Neuronal stem cell (in vitro differentiated cells): ENCODE data around the gene WFDC1.

ENCODE experiments used
- DNase-seq: peaks from one replicate; pipeline ENCODE4 v3.0.0-alpha.2; 2013; ENCODE audit warnings: low spot score
- H2AFZ ChIP-seq: one replicate; pipeline ENCODE4 v1.6.1; 2013; ENCODE audit warnings: mild to moderate bottlenecking, low read length, inconsistent platforms
- H2AK5ac ChIP-seq: 2 replicates; pipeline ENCODE4 v1.6.1; 2013; ENCODE audit warnings: low read depth, mild to moderate bottlenecking, inconsistent platforms, low read length, moderate library complexity, mixed read lengths
- H2BK120ac ChIP-seq: 2 replicates; pipeline ENCODE4 v1.6.1; 2013; ENCODE audit warnings: low read depth, mild to moderate bottlenecking, inconsistent platforms, low read length, moderate library complexity, mixed read lengths
- H2BK12ac ChIP-seq: one replicate; pipeline ENCODE4 v1.6.1; 2013; ENCODE audit warnings: low read length, inconsistent platforms
- H2BK15ac ChIP-seq: 2 replicates; pipeline ENCODE4 v1.6.1; 2013; ENCODE audit warnings: mild to moderate bottlenecking, low read length, inconsistent platforms, mixed read lengths
- H2BK5ac ChIP-seq: one replicate; pipeline ENCODE4 v1.6.1; 2013; ENCODE audit warnings: inconsistent platforms, mild to moderate bottlenecking, low read length, moderate library complexity
- H3K14ac ChIP-seq: one replicate; pipeline ENCODE4 v1.6.1; 2013; ENCODE audit warnings: low read length, inconsistent platforms
- H3K18ac ChIP-seq: 2 replicates; pipeline ENCODE4 v1.6.1; 2013; ENCODE audit warnings: low read length, inconsistent platforms
- H3K23ac ChIP-seq: 2 replicates; pipeline ENCODE4 v1.6.1; 2013; ENCODE audit warnings: low read depth, mild to moderate bottlenecking, mixed read lengths, low read length, inconsistent platforms; ENCODE audit not compliant: poor library complexity
- H3K27ac ChIP-seq: replicated peaks from 3 replicates; pipeline ENCODE4 v1.5.1; 2013; ENCODE audit warnings: low read length, inconsistent platforms
- H3K27me3 ChIP-seq, 3 experiments: 2 replicates each; pipeline ENCODE4 v1.6.1; 2013; ENCODE audit warnings: low read length in 3 of 3, mild to moderate bottlenecking in 2 of 3, inconsistent platforms in 1 of 3, low read depth in 1 of 3, mixed read lengths in 1 of 3, moderate library complexity in 1 of 3; ENCODE audit not compliant: control insufficient read depth in 3 of 3, insufficient read depth in 3 of 3
- H3K36me3 ChIP-seq, 2 donors: replicated peaks in 1 of 2; 2 replicates each; pipeline ENCODE4 v1.6.1; 2013; ENCODE audit warnings: low read length in 2 of 2; ENCODE audit not compliant: control insufficient read depth in 2 of 2, insufficient read depth in 2 of 2
- H3K4ac ChIP-seq: 2 replicates; pipeline ENCODE4 v1.6.1; 2013; ENCODE audit warnings: inconsistent platforms, mild to moderate bottlenecking, low read length, moderate library complexity
- H3K4me1 ChIP-seq, 2 donors: 1 replicate in 1 of 2; 2 replicates in 1 of 2; pipeline ENCODE4 v1.6.1; 2013; ENCODE audit warnings: low read length in 2 of 2, low read depth in 1 of 2; ENCODE audit not compliant: control insufficient read depth in 2 of 2, insufficient read depth in 1 of 2
- H3K4me2 ChIP-seq: one replicate; pipeline ENCODE4 v1.6.1; 2013; ENCODE audit warnings: mild to moderate bottlenecking, low read length, inconsistent platforms; ENCODE audit not compliant: insufficient read depth, poor library complexity, severe bottlenecking
- H3K4me3 ChIP-seq, 2 donors: 2 replicates each; pipeline ENCODE4 v1.5.1; 2013; ENCODE audit warnings: low read length in 2 of 2, mild to moderate bottlenecking in 2 of 2, inconsistent platforms in 1 of 2, moderate library complexity in 1 of 2
- H3K79me1 ChIP-seq: one replicate; pipeline ENCODE4 v1.6.1; 2013; ENCODE audit warnings: low read depth, mild to moderate bottlenecking, inconsistent platforms, low read length, moderate library complexity
- H3K9ac ChIP-seq: one replicate; pipeline ENCODE4 v1.6.1; 2013; ENCODE audit warnings: mild to moderate bottlenecking, low read depth, low read length, inconsistent platforms; ENCODE audit not compliant: poor library complexity
- H3K9me3 ChIP-seq, 2 donors: replicated peaks in 1 of 2; 2 replicates each; pipeline versions ENCODE3 to v1.6.1; 2013; ENCODE audit warnings: low read length in 2 of 2, mild to moderate bottlenecking in 2 of 2, inconsistent platforms in 1 of 2, low read depth in 1 of 2, mixed read lengths in 1 of 2, moderate library complexity in 1 of 2; ENCODE audit not compliant: control insufficient read depth in 2 of 2, insufficient read depth in 1 of 2
- H4K8ac ChIP-seq: one replicate; pipeline ENCODE4 v1.6.1; 2013; ENCODE audit warnings: low read depth, mild to moderate bottlenecking, inconsistent platforms, low read length, moderate library complexity
- H4K91ac ChIP-seq: one replicate; pipeline ENCODE4 v1.6.1; 2013; ENCODE audit warnings: low read length, low read depth, mild to moderate bottlenecking, inconsistent platforms; ENCODE audit not compliant: poor library complexity
- WGBS, 2 donors: extraction: QIAGEN DNeasy Blood & Tissue Kit; methylation state at CpG; one replicate each; pipeline ENCODE4 v1.1.7; 2013; ENCODE audit warnings: missing lambda C conversion rate in 2 of 2, mixed read lengths in 1 of 2; ENCODE audit not compliant: insufficient read length in 2 of 2, insufficient replicate concordance in 1 of 2; ENCODE audit errors: extremely low coverage in 2 of 2; 5-methylcytosine and 5-hydroxymethylcytosine counted together

Gene WFDC1

DNA sequence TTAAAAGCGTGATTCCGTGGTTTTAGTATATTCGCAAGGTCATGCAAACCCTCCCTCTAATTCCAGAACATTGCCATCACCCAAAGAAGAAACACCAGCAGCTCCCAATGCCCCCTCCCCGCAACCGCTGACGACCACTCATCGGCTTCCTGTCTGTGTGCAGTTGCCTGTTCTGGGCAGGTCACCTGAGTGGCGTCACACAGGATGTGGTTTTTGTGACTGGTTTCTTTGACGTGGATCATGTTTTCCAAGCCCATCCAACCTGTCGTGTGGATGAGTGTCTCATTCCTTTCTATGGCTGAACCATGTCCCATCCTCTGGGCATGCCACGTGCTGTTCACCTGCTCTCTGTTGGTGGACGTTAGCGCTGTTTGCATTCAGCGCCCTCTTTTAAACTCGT is 65.5 kb downstream of the WFDC1 start:
- Histone ChIP-seq H3K4me2 (no peak overlapping the region), H3K27me3 (no peaks in the 10 kb centered on the region), H2BK120ac (no peak overlapping the region), H2AK5ac (peak overlapping the region; percentile 36), H3K36me3 (no peaks in the 10 kb centered on the region), H3K23ac (no peak overlapping the region), H2BK5ac (no peak overlapping the region), H3K14ac (no peak overlapping the region), H3K4ac (no peak overlapping the region), H3K4me3 (no peak overlapping the region), H3K9me3 (no peaks in the 10 kb centered on the region), H4K8ac (no peak overlapping the region), H3K27ac (no peak overlapping the region), H3K9ac (no peak overlapping the region), H2BK15ac (no peak overlapping the region), H3K18ac (no peak overlapping the region), H4K91ac (no peak overlapping the region), H2BK12ac (peak overlapping the region; percentile 27), H3K4me1 (peaks cover 33 to 61% of the 10 kb centered on the region in 2 donors), H3K79me1 (no peaks in the 10 kb centered on the region), H2AFZ (no peak overlapping the region)
- DNase-seq = no peak
- no CpG with 5 or more reads among the region's 15 CpGs for WGBS, 2 donors

DNA sequence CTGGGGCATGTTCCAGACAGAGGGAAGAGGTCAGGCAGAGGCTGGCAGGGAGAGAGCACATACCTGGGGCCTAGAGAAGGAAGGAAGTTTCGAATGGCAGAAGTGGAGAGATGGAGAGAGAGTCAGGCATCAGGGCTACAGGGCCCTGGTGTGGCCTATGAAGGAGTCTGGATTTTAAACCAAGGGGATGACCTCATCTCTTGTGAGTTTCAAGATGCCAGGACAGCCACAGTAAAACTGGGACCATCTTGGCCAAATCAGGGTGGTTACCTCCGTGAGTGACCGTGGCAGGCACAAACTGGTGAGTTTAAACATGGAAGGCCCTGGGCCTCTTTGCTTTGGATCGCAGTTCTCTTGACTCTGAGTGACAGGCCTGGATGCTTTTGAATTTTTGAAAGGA is 66.1 kb downstream of the WFDC1 start:
- WGBS, 2 donors = no CpG with 5 or more reads among the region's 4 CpGs

DNA sequence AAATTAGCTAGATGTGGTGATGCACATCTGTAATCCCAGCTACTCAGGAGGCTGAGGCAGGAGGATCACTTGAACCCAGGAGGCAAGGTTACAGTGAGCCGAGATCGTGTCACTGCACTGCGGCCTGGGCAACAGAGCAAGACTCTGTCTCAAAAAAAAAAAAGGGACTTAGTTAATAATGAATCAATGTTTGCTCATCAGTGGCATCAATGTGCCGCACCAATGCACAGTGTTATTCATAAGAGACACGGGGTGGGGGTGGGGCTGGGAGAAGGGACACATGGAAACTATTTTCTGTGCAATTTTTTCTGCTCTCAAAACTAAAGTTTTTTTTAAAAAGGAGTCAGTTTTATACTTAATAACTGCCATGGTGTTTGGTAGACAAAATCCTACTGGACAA is 66.9 kb downstream of the WFDC1 start:
- no peaks in the 10 kb centered on the region for H3K9me3 ChIP-seq
- H2BK120ac ChIP-seq = no peak overlapping the region
- no peaks in the 10 kb centered on the region for H3K36me3 ChIP-seq
- no peak overlapping the region for H3K4me2 ChIP-seq
- peaks cover 26 to 55% of the 10 kb centered on the region in 2 donors for H3K4me1 ChIP-seq
- no peak overlapping the region for H2AK5ac ChIP-seq
- H3K23ac ChIP-seq = no peak overlapping the region
- no peak overlapping the region for H2AFZ ChIP-seq
- H3K4me3 ChIP-seq = no peak overlapping the region
- H4K91ac ChIP-seq = no peak overlapping the region
- no CpG with 5 or more reads among the region's 5 CpGs for WGBS, 2 donors
- H3K14ac ChIP-seq = no peak overlapping the region
- no peak overlapping the region for H2BK5ac ChIP-seq
- H4K8ac ChIP-seq = no peak overlapping the region
- H2BK12ac ChIP-seq = no peak overlapping the region
- no peak overlapping the region for H3K9ac ChIP-seq
- H2BK15ac ChIP-seq = no peak overlapping the region
- no peaks in the 10 kb centered on the region for H3K79me1 ChIP-seq
- no peak overlapping the region for H3K4ac ChIP-seq
- DNase-seq = no peak
- H3K27me3 ChIP-seq = no peaks in the 10 kb centered on the region
- H3K18ac ChIP-seq = no peak overlapping the region
- peak overlapping the region; percentile 71 for H3K27ac ChIP-seq

More for the DNA sequence above, 66.1 kb downstream of the WFDC1 start:
- H2BK120ac ChIP-seq = no peak overlapping the region
- no peak overlapping the region for H4K91ac ChIP-seq
- no peak overlapping the region for H3K14ac ChIP-seq
- H3K4ac ChIP-seq = no peak overlapping the region
- H3K4me1 ChIP-seq = peaks cover 33 to 61% of the 10 kb centered on the region in 2 donors
- H3K18ac ChIP-seq = peak overlapping the region; percentile 53
- no peak overlapping the region for H2BK12ac ChIP-seq
- H4K8ac ChIP-seq = no peak overlapping the region
- no peak overlapping the region for H3K27ac ChIP-seq
- H2BK5ac ChIP-seq = no peak overlapping the region
- no peaks in the 10 kb centered on the region for H3K79me1 ChIP-seq
- no peaks in the 10 kb centered on the region for H3K36me3 ChIP-seq
- peak overlapping the region; percentile 19 for H2AFZ ChIP-seq
- H3K9me3 ChIP-seq = no peaks in the 10 kb centered on the region
- no peak for DNase-seq
- H3K4me2 ChIP-seq = no peak overlapping the region
- no peak overlapping the region for H2BK15ac ChIP-seq
- no peak overlapping the region for H3K23ac ChIP-seq
- H3K27me3 ChIP-seq = no peaks in the 10 kb centered on the region
- H2AK5ac ChIP-seq = peak overlapping the region; percentile 36
- no peak overlapping the region for H3K4me3 ChIP-seq
- no peak overlapping the region for H3K9ac ChIP-seq

DNA sequence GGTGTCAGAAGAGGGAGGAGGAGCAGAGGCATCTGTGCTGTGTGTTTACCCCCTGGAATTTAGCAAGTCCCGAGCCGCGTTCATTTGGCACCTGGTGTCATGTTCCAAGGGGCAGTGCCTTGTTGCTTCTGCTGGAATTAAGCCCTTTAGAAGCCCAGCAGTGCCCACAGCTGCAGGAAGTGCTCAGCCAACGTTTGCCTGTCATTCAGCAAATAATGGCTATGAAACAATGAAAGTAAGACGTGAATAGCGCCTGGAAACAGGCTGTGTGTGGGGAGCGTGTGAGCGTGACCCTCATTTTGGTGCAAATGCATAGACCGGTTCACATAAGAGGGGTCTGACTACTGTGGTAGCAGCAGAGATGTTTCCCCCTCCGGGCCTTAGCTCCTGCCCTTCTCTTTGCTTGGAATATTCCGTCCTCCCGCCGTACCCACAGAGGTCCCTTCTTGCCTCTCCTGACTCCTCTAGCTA is 67.8 kb downstream of the WFDC1 start:
- Histone ChIP-seq H3K4ac (no peak overlapping the region), H2AK5ac (no peak overlapping the region), H3K14ac (no peak overlapping the region), H2BK5ac (no peak overlapping the region), H2AFZ (no peak overlapping the region), H3K4me1 (peaks cover 18 to 45% of the 10 kb centered on the region in 2 donors), H3K23ac (no peak overlapping the region), H2BK120ac (no peak overlapping the region), H4K91ac (no peak overlapping the region), H3K79me1 (no peaks in the 10 kb centered on the region), H3K4me2 (peak overlapping the region; percentile 2), H3K4me3 (no peak overlapping the region), H3K27ac (peak overlapping the region; percentile 71), H2BK12ac (no peak overlapping the region), H3K18ac (no peak overlapping the region), H3K9me3 (no peaks in the 10 kb centered on the region), H3K27me3 (peaks cover 0 to 8% (median 5%) of the 10 kb centered on the region in 3 experiments), H4K8ac (no peak overlapping the region), H2BK15ac (no peak overlapping the region), H3K9ac (no peak overlapping the region), H3K36me3 (no peaks in the 10 kb centered on the region)
- peak; percentile 69 for DNase-seq
- whole genome bisulfite sequencing, 2 donors = no CpG with 5 or more reads among the region's 13 CpGs
